GM12878 (cell line): ENCODE measurements around the gene TTC9C. TPM values are rescaled to one million over a fixed set of nuclear protein-coding genes. Genes with fewer than 3 reads are reported as not detected.

Source experiments
- CREM ChIP-seq: IDR thresholded peaks from 2 replicates; pipeline ENCODE4 v1.6.1; 2014; ENCODE audit warnings: antibody characterized with exemption, low read depth
- HSF1 ChIP-seq: fragments of 150-350 bp; IDR thresholded peaks from 2 replicates; pipeline ENCODE4 v1.6.1; 2014; ENCODE audit warnings: mild to moderate bottlenecking, low read depth, low read length
- MAX ChIP-seq: IDR thresholded peaks from 2 replicates; pipeline ENCODE4 v1.6.1; 2012; ENCODE audit warnings: low read depth, low read length, improper control_type of control experiment
- NFXL1 ChIP-seq: fragments of 450-650 bp; IDR thresholded peaks from 2 replicates; pipeline ENCODE4 v1.6.1; 2017; ENCODE audit warnings: antibody characterized with exemption, mild to moderate bottlenecking, borderline replicate concordance
- SIX5 ChIP-seq: IDR thresholded peaks from 2 replicates; pipeline ENCODE4 v1.6.1; 2011; ENCODE audit warnings: mild to moderate bottlenecking, low read depth, low read length, moderate library complexity; ENCODE audit not compliant: severe bottlenecking
- YY1 ChIP-seq: IDR thresholded peaks from 2 replicates; pipeline ENCODE4 v1.6.1; 2011; ENCODE audit warnings: low read depth, mild to moderate bottlenecking, low read length
- ZNF687 ChIP-seq: fragments of 450-650 bp; IDR thresholded peaks from 2 replicates; pipeline ENCODE4 v1.6.1; 2017; ENCODE audit warnings: mild to moderate bottlenecking, moderate library complexity
- polyA plus RNA-seq, 11 experiments: library from polyadenylated mRNA; depleted of rRNA in 4 of 11; unstranded in 6 of 11; stranded (reverse) in 5 of 11; fragments of >200 nt; fragmentation: Nextera tagmentation in 4 of 11; fragmentation: Illumina TruSeq in 1 of 11; extraction: Ambion mirVana in 4 of 11; extraction: Trizol in 1 of 11; gene quantifications; 1 replicate in 1 of 11; 2 replicates in 10 of 11; pipeline versions ENCODE4 v1.2.1 to v1.2.3, GENCODE V29; 2011 to 2016; ENCODE audit warnings: inconsistent platforms in 2 of 11, missing spikeins in 2 of 11, low read depth in 1 of 11
- total RNA-seq, 4 experiments: library from RNA; depleted of rRNA in 3 of 4; stranded (reverse); fragments of >200 nt in 3 of 4; fragmentation: Illumina TruSeq in 1 of 4; extraction: Trizol in 1 of 4; gene quantifications; 2 replicates each; pipeline versions ENCODE4 v1.2.1 to v1.2.3, GENCODE V29; 2013 to 2021

Gene TTC9C
- total and polyA plus RNA-seq, 10 of the 15 experiments (the other 5 are each of a cell fraction or from before 2014, with no cell fraction given) = 42.0 to 72.3 (median 50.4) TPM

- no peak for TF ChIP-seq ZNF687
- TF ChIP-seq HSF1 = no peak
- TF ChIP-seq MAX = no peak
- TF ChIP-seq NFXL1 = no peak
- TF ChIP-seq CREM = no peak
- no peak for TF ChIP-seq YY1
- no peak for TF ChIP-seq SIX5
Observed at GRCh38 chr11:62782753-62783152, 54.5 kb downstream of the TTC9C start (continued).
